ENCODE measurements around the gene PFDN2.

Gene PFDN2

DNA sequence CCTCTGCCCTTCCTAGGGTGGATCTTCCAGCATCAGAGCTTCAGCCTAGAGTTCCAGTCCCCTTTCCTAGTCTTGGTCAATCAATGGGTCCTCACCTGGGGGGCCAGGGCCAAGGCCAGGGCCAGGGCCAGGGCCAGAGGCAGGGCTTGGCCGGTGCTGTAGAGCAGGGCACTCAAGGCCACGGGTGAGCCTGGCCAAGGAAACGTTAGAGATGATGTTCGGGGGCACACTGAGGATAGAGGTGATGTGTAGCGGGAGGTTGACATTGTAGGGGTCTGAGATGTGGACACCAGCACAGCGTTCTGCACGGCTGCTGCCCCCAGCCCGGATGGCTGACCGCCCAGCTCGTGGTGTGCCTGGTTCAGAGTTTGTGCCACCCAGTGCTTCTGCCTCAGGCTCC is 66.6 kb downstream of the PFDN2 start:
- no peak for DNase-seq (ENCODE audit: low spot score)

Data from left forelimb (tissue), 1 donor.